Osteocyte (in vitro differentiated cells): ENCODE data around the gene CYP27C1. TPM values are rescaled to one million over a fixed set of nuclear protein-coding genes. Genes with fewer than 3 reads are reported as not detected.

ENCODE experiments used
- DNase-seq: peaks from one replicate; pipeline ENCODE4 v3.0.0; 2021; ENCODE audit warnings: mixed read lengths; ENCODE audit not compliant: unreplicated experiment; ENCODE audit errors: extremely low spot score
- H3K27ac Mint-ChIP-seq: one replicate; pipeline ENCODE4 v1.8.0; 2021; ENCODE audit warnings: mild to moderate bottlenecking, mixed read lengths; ENCODE audit not compliant: unreplicated experiment
- H3K27me3 Mint-ChIP-seq: one replicate; pipeline ENCODE4 v1.8.0; 2021; ENCODE audit warnings: mixed read lengths; ENCODE audit not compliant: unreplicated experiment
- H3K36me3 Mint-ChIP-seq: one replicate; pipeline ENCODE4 v1.8.0; 2021; ENCODE audit warnings: mixed read lengths; ENCODE audit not compliant: unreplicated experiment
- H3K4me1 Mint-ChIP-seq: one replicate; pipeline ENCODE4 v1.8.0; 2021; ENCODE audit warnings: mixed read lengths; ENCODE audit not compliant: unreplicated experiment
- H3K4me3 Mint-ChIP-seq: one replicate; pipeline ENCODE4 v1.8.0; 2021; ENCODE audit warnings: mild to moderate bottlenecking, moderate library complexity, mixed read lengths; ENCODE audit not compliant: unreplicated experiment
- H3K9me3 Mint-ChIP-seq: one replicate; pipeline ENCODE4 v1.8.0; 2021; ENCODE audit warnings: mixed read lengths; ENCODE audit not compliant: unreplicated experiment
- total RNA-seq: library from RNA; stranded (reverse); gene quantifications from 2 replicates; pipeline ENCODE4 v1.2.1, GENCODE V29; 2021
- TF ChIP-seq, protein P1 (sequence below): fragments of 200-600 bp; sonication (generic); IDR thresholded peaks from 2 replicates; pipeline ENCODE4 v1.5.0; 2021; ENCODE audit warnings: antibody characterized with exemption, mild to moderate bottlenecking, moderate library complexity

CYP27C1 gene
- total RNA-seq, 1 donor from 2014 or later: 24.9 TPM

DNA sequence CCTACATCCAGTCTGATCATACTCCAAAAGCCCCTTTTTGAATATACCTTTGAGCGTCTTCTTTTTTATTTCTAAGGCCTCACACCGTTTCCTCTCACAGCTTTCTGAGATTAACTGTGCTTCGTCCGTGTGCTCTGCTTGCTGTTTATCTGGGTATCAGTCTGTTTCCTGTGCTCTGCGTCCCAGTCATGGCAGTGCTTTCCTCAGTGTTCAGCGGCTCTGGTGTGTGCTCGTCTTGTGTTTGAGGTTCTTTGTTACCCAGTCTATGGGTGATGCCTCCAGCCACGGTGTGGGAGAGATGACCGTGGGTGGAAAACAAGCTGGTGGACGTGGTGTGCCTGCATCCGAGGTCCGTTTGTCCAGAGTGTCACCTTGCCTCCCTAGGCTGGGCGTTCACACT is 79.6 kb downstream of the CYP27C1 start:
- Mint-ChIP-seq H3K27ac (no peak overlapping the region), H3K4me1 (peaks cover 26% of the 10 kb centered on the region), H3K9me3 (peaks cover 10% of the 10 kb centered on the region), H3K27me3 (no peaks in the 10 kb centered on the region), H3K4me3 (no peak overlapping the region), H3K36me3 (no peaks in the 10 kb centered on the region)
- TF ChIP-seq, protein P1, sequence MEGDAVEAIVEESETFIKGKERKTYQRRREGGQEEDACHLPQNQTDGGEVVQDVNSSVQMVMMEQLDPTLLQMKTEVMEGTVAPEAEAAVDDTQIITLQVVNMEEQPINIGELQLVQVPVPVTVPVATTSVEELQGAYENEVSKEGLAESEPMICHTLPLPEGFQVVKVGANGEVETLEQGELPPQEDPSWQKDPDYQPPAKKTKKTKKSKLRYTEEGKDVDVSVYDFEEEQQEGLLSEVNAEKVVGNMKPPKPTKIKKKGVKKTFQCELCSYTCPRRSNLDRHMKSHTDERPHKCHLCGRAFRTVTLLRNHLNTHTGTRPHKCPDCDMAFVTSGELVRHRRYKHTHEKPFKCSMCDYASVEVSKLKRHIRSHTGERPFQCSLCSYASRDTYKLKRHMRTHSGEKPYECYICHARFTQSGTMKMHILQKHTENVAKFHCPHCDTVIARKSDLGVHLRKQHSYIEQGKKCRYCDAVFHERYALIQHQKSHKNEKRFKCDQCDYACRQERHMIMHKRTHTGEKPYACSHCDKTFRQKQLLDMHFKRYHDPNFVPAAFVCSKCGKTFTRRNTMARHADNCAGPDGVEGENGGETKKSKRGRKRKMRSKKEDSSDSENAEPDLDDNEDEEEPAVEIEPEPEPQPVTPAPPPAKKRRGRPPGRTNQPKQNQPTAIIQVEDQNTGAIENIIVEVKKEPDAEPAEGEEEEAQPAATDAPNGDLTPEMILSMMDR: no peak
- no peak for DNase-seq

DNA sequence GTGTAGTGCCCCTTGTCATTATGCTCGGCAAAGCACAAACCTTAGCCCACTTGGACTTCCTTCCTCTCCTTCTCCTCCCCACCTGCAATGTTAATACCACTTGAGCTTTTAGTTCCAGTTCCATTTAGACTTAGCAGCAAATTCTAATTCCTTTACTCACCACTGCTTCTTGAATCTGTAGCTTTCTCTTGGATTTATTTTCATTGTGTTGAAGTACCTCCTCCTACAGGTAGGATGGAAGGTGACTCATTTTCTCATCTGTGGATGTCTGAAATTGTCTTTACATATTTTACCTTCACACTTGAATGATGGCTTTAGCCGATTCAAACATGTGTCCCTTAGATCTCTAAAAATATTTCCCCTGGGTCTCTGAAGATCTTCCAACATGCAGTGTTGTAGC is 80.3 kb downstream of the CYP27C1 start:
- H3K9me3 Mint-ChIP-seq: peaks cover 10% of the 10 kb centered on the region
- TF ChIP-seq, protein P1: no peak
- H3K4me3 Mint-ChIP-seq: no peak overlapping the region
- H3K4me1 Mint-ChIP-seq: peaks cover 18% of the 10 kb centered on the region
- no peak overlapping the region for H3K27ac Mint-ChIP-seq
- no peaks in the 10 kb centered on the region for H3K36me3 Mint-ChIP-seq
- H3K27me3 Mint-ChIP-seq: no peaks in the 10 kb centered on the region
- no peak for DNase-seq

DNA sequence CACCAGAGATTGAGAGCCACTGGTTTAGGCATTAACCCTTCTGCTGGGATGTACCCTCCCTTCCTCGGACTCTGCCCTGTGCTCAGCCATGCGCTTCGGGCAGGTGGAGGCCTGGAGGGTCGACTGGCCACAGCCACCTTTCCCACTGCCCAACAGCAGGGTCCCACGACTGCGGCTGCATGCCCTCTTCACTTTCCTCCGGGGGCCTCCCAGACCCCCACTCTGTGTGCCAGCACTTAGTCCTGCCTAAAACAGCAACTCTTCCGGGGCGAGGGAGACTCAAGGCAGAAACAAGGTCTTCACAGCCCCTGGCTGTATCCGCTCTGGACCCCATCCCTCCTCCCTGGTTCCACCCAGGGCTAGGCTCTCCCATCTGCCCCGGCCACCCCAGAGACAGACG is 81.8 kb downstream of the CYP27C1 start:
- H3K27me3 Mint-ChIP-seq: no peaks in the 10 kb centered on the region
- DNase-seq: no peak
- no peak overlapping the region for H3K4me3 Mint-ChIP-seq
- peaks cover 3% of the 10 kb centered on the region for H3K4me1 Mint-ChIP-seq
- TF ChIP-seq, protein P1: no peak
- H3K27ac Mint-ChIP-seq: no peak overlapping the region
- H3K9me3 Mint-ChIP-seq: peaks cover 10% of the 10 kb centered on the region
- H3K36me3 Mint-ChIP-seq: no peaks in the 10 kb centered on the region

DNA sequence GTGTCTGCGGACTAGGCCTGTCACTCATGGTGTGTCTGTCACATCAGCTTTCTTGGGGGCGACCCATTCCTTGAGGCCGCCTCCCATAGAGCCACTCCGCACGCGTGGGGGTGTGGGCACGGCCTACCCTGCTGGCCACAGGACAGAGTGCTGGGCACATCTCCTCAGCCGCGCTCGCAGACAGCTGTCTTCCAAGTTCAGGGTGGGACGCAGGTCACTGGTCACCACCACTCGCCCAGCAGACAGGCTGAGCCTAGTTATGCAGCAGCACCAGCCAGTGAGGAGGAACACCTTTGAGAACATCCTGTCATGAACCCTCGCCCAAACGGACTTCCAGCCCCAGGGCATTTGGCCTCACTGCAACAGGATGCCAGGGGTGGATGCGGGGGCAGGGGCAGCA is 82.4 kb downstream of the CYP27C1 start:
- Mint-ChIP-seq H3K4me3 (no peak overlapping the region), H3K9me3 (peaks cover 10% of the 10 kb centered on the region), H3K36me3 (no peaks in the 10 kb centered on the region), H3K4me1 (no peaks in the 10 kb centered on the region), H3K27me3 (no peaks in the 10 kb centered on the region), H3K27ac (no peak overlapping the region)
- no peak for DNase-seq
- TF ChIP-seq, protein P1: no peak

DNA sequence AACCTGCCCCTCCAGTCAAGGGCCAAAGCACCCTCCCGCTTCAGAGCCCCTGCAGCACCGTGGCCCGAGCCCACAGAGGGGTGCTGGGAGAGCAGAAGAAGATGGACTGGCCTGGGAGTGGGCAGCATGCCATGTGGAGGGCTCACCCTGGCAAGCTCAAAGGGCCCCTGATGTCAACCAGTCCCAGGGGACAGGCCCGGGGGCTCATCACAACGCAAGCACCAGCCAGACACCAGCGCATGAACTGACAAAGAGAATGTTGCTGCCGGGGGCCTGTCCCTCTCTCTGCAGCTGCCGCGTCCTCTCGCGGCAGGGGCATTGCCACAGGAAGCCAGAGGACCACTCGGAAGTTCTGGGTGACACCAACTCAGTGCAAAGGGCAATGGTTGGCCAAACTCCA is 82.9 kb downstream of the CYP27C1 start:
- H3K27me3 Mint-ChIP-seq: no peaks in the 10 kb centered on the region
- TF ChIP-seq, protein P1: no peak

More for the DNA sequence above, 82.9 kb downstream of the CYP27C1 start:
- Mint-ChIP-seq H3K9me3 (peaks cover 10% of the 10 kb centered on the region), H3K36me3 (no peaks in the 10 kb centered on the region), H3K27ac (no peak overlapping the region), H3K4me3 (no peak overlapping the region), H3K4me1 (no peaks in the 10 kb centered on the region)
- DNase-seq: no peak
